HG03025 (cell line): Measurements from ENCODE around the gene CCDC187.
A peak's percentile ranks its signal among the peaks of the same experiment; 100 is the strongest.
"Not testable (repeated sequence)": the region's sequence is repeated elsewhere in the genome, so short reads cannot be mapped to it uniquely, and the experiment has no call there.

Experiments used
- ATAC-seq: cut with Tn5 transposase; IDR thresholded peaks from one replicate; pipeline ENCODE4 v1.9.1; 2021; ENCODE audit warnings: mild to moderate bottlenecking, moderate library complexity; ENCODE audit not compliant: unreplicated experiment, low FRiP score

Gene CCDC187

GRCh38 chr9:136246849-136247550 lies 56.9 kb downstream of the CCDC187 start:
- no peak for ATAC-seq

GRCh38 chr9:136245219-136246150 lies 58.4 kb downstream of the CCDC187 start, which contains the start of gene QSOX2:
QSOX2 (minus strand) TSS chr9:136245812; CDS start chr9:136245803, 9 bp downstream.
- peak; percentile 42 for ATAC-seq

GRCh38 chr9:136244969-136245218 lies 59.0 kb downstream of the CCDC187 start:
- no peak for ATAC-seq

- no peak for ATAC-seq
These were observed 59.5 kb downstream of the CCDC187 start for GRCh38 chr9:136244122-136244968.

GRCh38 chr9:136243631-136244030 lies 60.3 kb downstream of the CCDC187 start:
- no peak for ATAC-seq

GRCh38 chr9:136242918-136243525 lies 60.9 kb downstream of the CCDC187 start:
- no peak for ATAC-seq

GRCh38 chr9:136242248-136242647 lies 61.6 kb downstream of the CCDC187 start:
- no peak for ATAC-seq

- no peak for ATAC-seq
These were observed 62.4 kb downstream of the CCDC187 start for GRCh38 chr9:136241542-136241941.

- no peak for ATAC-seq
These were observed 63.0 kb downstream of the CCDC187 start for GRCh38 chr9:136240941-136241340.

- no peak for ATAC-seq
These were observed 63.9 kb downstream of the CCDC187 start for GRCh38 chr9:136239983-136240330.

GRCh38 chr9:136239135-136239982 lies 64.5 kb downstream of the CCDC187 start:
- ATAC-seq = no peak

GRCh38 chr9:136238342-136238732 lies 65.6 kb downstream of the CCDC187 start:
- no peak for ATAC-seq

- ATAC-seq = no peak
These were observed 66.2 kb downstream of the CCDC187 start for GRCh38 chr9:136237486-136238341.

GRCh38 chr9:136236471-136237410 lies 67.2 kb downstream of the CCDC187 start:
- ATAC-seq = not testable (repeated sequence)

GRCh38 chr9:136235709-136236455 lies 68.0 kb downstream of the CCDC187 start:
- no peak for ATAC-seq

- ATAC-seq = no peak
These were observed 68.7 kb downstream of the CCDC187 start for GRCh38 chr9:136235171-136235570.

GRCh38 chr9:136234597-136234996 lies 69.3 kb downstream of the CCDC187 start:
- no peak for ATAC-seq
